Measurements from ENCODE around the gene MYRIP.

Gene MYRIP

DNA sequence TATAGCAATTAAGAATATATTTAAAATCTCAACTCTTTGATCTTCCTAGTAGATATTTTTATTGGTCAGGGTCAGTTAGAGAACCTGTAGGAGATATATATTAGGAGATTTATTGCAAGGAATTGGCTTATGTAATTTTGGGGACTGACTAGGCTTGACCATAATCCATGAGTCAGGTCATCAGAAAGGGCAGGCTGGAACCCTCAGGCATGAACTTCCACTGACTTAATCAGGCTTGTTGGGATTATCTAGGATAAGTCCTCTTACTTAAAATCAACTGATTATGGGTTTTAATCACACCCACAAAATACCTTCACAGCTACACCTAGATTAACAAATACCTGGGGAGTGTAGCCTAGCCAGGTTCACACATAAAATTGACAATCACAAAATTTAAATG lies 156.1 kb downstream of the MYRIP start:
- DNase-seq (ENCODE audit: low read depth in 4 of 4, low spot score in 1 of 4): no peak

- no peak for DNase-seq (ENCODE audit: low read depth in 4 of 4, low spot score in 1 of 4)
These were observed 156.6 kb downstream of the MYRIP start for GRCh38 chr3:39965997-39966396.

DNA sequence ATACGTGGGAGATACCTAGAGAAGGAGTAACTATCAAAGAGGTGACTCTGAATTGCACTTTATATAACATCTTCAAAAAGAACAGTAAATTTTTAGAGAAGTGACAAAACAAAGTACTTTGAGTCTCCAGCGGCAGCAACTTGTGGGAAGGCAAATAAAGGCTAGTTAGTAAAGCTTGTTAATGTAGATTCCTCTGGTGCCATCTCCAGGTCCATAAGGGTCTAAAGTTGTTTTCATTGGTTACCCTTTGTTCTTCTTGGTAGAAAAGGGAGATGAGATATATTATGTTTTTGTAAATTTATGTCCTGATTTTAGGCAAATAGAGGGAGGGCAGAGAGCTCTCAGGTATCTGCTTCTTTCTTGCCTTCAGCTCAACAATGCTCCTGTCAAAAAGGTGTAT lies 161.6 kb downstream of the MYRIP start:
- no peak for DNase-seq (ENCODE audit: low read depth in 4 of 4, low spot score in 1 of 4)

DNA sequence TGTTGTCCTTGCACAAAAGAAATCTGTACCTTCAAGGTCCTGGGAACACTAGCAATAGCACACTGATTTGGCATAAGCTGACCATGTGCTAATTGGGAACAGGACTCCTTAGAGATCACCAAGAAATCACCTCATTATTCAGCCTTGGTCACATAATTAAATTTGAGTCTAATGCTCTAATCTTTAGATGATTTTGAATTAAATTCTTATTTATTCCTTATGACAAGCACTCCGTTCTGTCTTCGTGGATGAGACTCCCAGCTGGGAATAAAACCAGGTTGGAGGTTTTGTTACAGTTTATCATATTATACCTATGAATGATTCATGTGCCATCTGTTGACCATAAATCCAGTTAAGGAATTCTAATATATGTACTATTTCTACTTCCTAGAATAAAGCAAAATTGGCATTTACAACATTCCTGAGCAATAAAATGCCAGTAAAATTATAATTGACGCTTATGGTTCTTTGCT lies 162.2 kb downstream of the MYRIP start:
- DNase-seq (ENCODE audit: low read depth in 4 of 4, low spot score in 1 of 4): no peak

GRCh38 chr3:39972508-39972907 lies 163.1 kb downstream of the MYRIP start:
- no peak for DNase-seq (ENCODE audit: low read depth in 4 of 4, low spot score in 1 of 4)

- DNase-seq (ENCODE audit: low read depth in 4 of 4, low spot score in 1 of 4): no peak
These were observed 167.8 kb downstream of the MYRIP start for GRCh38 chr3:39977058-39977794.

DNA sequence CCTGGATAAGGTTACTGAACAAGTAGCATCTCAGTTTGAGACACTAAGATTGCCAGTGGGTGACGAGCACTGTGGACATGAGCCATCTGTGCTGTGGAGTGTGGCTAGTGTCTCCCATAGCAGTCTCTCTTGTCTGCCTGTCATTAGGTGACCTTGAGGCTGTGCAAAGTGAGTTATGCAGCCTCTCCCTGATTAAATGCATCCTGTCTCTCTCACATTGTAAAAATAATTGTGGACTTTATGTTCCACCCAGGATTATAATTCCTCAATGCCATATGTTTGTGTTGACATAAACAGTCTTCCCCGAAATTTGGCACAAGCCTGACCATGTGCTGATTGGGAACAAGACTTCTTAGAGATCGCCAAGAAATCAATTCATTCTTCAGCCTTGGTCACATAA lies 168.9 kb downstream of the MYRIP start:
- DNase-seq (ENCODE audit: low read depth in 4 of 4, low spot score in 1 of 4): no peak

DNA sequence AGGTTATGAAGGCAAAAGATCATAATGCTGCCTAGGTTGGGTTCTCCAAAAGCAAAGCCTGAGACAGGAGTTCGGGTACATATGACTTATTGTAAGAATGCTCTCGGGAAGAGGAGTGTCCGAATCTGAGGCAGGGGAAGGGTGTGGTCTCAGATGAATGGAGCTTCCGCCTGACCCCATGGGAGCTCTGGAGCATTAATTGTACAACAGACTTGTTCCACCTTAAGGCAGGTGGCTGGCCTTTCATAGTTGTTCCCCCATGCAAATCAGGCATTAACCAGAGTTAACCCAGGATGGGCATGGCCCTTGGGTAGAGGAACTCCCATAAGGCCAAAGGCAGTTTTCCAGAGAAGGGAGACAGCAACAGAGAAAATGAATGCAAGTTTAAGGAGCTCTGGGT lies 170.6 kb downstream of the MYRIP start:
- no peak for DNase-seq (ENCODE audit: low read depth in 4 of 4, low spot score in 1 of 4)

DNA sequence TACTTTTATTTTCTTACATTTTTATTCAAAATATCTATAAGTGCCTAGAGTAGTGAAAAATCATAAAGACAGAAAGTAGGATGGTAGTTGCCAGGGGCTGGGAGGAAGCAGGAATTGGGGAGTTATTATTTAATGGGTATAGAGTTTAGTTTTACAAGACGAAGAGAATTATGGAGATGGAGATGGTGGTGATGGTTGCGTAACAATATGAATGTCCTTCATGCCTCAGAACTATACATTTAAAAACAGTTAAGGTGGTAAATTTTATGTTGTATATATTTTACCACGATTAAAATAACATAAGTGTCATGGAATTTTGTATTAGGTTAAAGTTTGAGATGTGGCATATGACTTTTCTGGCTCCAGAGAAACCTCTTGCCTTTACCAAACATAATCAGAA lies 171.4 kb downstream of the MYRIP start:
- DNase-seq (ENCODE audit: low read depth in 4 of 4, low spot score in 1 of 4): no peak

- no peak for DNase-seq (ENCODE audit: low read depth in 4 of 4, low spot score in 1 of 4)
These were observed 172.3 kb downstream of the MYRIP start for GRCh38 chr3:39981547-39982184.

GRCh38 chr3:39982665-39983357 lies 173.4 kb downstream of the MYRIP start:
- DNase-seq (ENCODE audit: low read depth in 4 of 4, low spot score in 1 of 4): no peak

DNA sequence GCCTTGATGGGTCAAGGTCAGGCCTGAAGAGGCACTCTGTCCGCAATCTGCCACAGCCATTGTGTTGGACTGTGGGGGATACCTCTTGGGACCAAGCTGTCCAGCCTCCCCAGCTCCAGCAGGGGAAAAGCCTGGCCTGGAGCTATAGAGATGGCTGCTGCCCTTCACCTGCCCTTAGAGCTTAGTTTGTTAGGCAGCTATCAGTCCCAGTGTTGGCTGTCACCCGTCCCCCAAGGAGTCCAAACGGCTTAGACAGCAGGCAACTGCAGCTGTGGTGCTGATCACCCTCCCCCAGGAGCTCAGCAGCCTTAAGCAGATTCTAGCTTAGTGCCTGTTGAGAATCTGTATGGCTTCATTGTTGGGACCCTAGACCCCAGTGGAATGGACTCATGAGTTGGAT lies 180.3 kb downstream of the MYRIP start:
- DNase-seq (ENCODE audit: low read depth in 4 of 4, low spot score in 1 of 4): no peak

DNA sequence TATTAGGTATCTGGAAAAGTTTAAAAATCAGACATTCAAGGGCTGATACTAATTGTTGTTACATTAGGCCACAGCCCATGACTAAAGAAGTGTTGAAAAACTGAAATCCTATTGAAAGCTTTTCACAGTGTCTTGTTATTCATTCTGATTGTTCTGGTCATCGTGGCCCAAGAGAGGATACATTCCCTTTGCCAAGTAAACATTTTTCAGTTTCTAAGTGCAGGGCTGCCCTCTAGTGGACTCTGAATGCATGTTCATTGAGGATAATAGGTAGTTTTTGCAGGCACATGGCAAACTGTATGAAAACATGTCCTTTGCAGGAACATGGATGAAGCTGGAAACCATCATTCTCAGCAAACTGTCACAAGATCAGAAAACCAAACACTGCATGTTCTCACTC lies 181.1 kb downstream of the MYRIP start:
- DNase-seq (ENCODE audit: low read depth in 4 of 4, low spot score in 1 of 4): peak in 1 of 4 experiments; percentile 5

- no peak for DNase-seq (ENCODE audit: low read depth in 4 of 4, low spot score in 1 of 4)
These were observed 199.4 kb downstream of the MYRIP start for GRCh38 chr3:40008796-40009195.

GRCh38 chr3:40009991-40010390 lies 200.6 kb downstream of the MYRIP start:
- no peak for DNase-seq (ENCODE audit: low read depth in 4 of 4, low spot score in 1 of 4)

GRCh38 chr3:40012381-40012780 lies 203.0 kb downstream of the MYRIP start:
- no peak for DNase-seq (ENCODE audit: low read depth in 4 of 4, low spot score in 1 of 4)

DNA sequence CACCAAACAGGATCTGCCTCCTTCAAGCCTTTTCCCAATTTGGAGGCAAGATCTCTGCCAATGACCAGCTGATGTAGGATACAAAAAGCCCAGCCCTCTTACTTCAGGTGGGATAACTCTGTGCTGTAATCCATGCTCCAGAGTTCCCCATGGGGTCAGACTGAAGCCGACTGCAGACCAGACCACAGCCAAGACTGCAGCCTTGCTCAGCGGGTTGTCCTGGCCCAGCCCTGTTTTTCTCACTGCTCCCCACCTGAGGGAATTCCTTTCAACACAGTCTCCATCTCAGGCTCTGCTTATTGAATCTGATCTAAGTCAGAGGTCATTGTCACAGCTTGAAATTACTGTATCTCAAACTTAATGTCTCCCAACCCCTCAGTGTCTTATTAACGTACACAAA lies 207.0 kb downstream of the MYRIP start:
- DNase-seq (ENCODE audit: low read depth in 4 of 4, low spot score in 1 of 4): no peak

- DNase-seq (ENCODE audit: low read depth in 4 of 4, low spot score in 1 of 4): no peak
These were observed 209.0 kb downstream of the MYRIP start for GRCh38 chr3:40018369-40018768.

DNA sequence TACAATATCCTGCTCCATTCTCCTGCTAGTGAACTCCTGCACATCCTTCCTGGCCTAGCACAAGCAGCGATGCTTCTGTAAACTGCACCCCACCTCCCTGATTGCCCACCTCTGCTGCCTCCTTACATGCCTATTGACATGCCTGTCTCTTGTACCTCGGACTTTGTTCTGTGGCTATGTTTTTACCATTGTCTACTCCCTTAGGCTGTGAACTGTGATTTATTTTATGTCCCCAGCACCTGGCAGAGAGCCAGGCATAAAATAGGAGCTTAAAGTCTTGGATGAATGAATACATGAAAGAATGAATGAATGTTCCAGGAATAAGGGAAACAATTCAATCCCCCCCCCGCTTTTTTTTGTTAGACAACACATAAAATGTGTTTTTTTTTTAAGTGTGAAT lies 210.0 kb downstream of the MYRIP start:
- DNase-seq (ENCODE audit: low read depth in 4 of 4, low spot score in 1 of 4): no peak

- no peak for DNase-seq (ENCODE audit: low read depth in 4 of 4, low spot score in 1 of 4)
These were observed 211.3 kb downstream of the MYRIP start for GRCh38 chr3:40020689-40021088.

- no peak for DNase-seq (ENCODE audit: low read depth in 4 of 4, low spot score in 1 of 4)
These were observed 211.9 kb downstream of the MYRIP start for GRCh38 chr3:40021338-40021737.

GRCh38 chr3:40022297-40022827 lies 213.0 kb downstream of the MYRIP start:
- DNase-seq (ENCODE audit: low read depth in 4 of 4, low spot score in 1 of 4): no peak

Measured in stimulated activated CD4-positive, alpha-beta T cell treated with anti-CD3 and anti-CD28 coated beads, Interleukin-1b, Interleukin-23, amount 100 ng/mL, for 24 hours (primary cell).